ENCODE results near the gene TAL1.

GRCh38 chr1:47229886-47230691 is 1.9 kb downstream of the TAL1 start:
- TF ChIP-seq CTCF (CRISPR knock-in tag; IDR thresholded peaks at IDR 0.05) (no peak), EZH2 (conservative IDR thresholded peaks at IDR 0.05; ENCODE audit: low read depth, low read length) (peak; percentile 61; the same call in 1 of the 2 replicates), MAFK (conservative IDR thresholded peaks at IDR 0.05 in 1 of 2, IDR thresholded peaks at IDR 0.05 in 1 of 2; ENCODE audit: low read length in 2 of 2) (no peak), PTBP1 (IDR thresholded peaks at IDR 0.05; ENCODE audit: low read depth, low read length, poor library complexity, severe bottlenecking) (no peak), ZBTB8A (CRISPR knock-in tag; IDR thresholded peaks at IDR 0.05; ENCODE audit: borderline replicate concordance, low read depth) (no peak), FOXP1 (IDR thresholded peaks at IDR 0.05) (no peak), FOXP1 (CRISPR knock-in tag; IDR thresholded peaks at IDR 0.05) (no peak), USF2 (IDR thresholded peaks at IDR 0.05; ENCODE audit: low read depth, low read length) (no peak), USF2 (CRISPR knock-in tag; IDR thresholded peaks at IDR 0.05; ENCODE audit: borderline replicate concordance) (no peak), MTA3 (CRISPR knock-in tag; IDR thresholded peaks at IDR 0.05) (no peak), ZNF687 (CRISPR knock-in tag; IDR thresholded peaks at IDR 0.05) (no peak), ATF2 (CRISPR knock-in tag; IDR thresholded peaks at IDR 0.05) (no peak), CENPX (CRISPR knock-in tag; IDR thresholded peaks at IDR 0.05) (no peak), CBX1 (IDR thresholded peaks at IDR 0.05; ENCODE audit: low read depth) (no peak)
